Glutamatergic neuron (in vitro differentiated cells): ENCODE data around the gene SLC9A1. TPM values are rescaled to one million over a fixed set of nuclear protein-coding genes. Genes with fewer than 3 reads are reported as not detected.

Source experiments
- DNase-seq: peaks from one replicate; pipeline ENCODE4 v3.0.0; 2022
- H3K27ac Mint-ChIP-seq: one replicate; pipeline ENCODE4 v1.8.0; 2020; ENCODE audit warnings: mild to moderate bottlenecking, mixed read lengths, inconsistent platforms; ENCODE audit not compliant: unreplicated experiment
- H3K27me3 Mint-ChIP-seq: one replicate; pipeline ENCODE4 v1.8.0; 2020; ENCODE audit warnings: mild to moderate bottlenecking, moderate library complexity, mixed read lengths, inconsistent platforms; ENCODE audit not compliant: unreplicated experiment
- H3K36me3 Mint-ChIP-seq: one replicate; pipeline ENCODE4 v1.8.0; 2020; ENCODE audit warnings: mild to moderate bottlenecking, mixed read lengths, inconsistent platforms; ENCODE audit not compliant: unreplicated experiment
- H3K4me1 Mint-ChIP-seq: one replicate; pipeline ENCODE4 v1.8.0; 2020; ENCODE audit warnings: mild to moderate bottlenecking, low read depth, mixed read lengths, inconsistent platforms; ENCODE audit not compliant: unreplicated experiment
- H3K4me3 Mint-ChIP-seq: one replicate; pipeline ENCODE4 v1.8.0; 2020; ENCODE audit warnings: mild to moderate bottlenecking, mixed read lengths, inconsistent platforms; ENCODE audit not compliant: unreplicated experiment
- H3K9me3 Mint-ChIP-seq: one replicate; pipeline ENCODE4 v1.8.0; 2020; ENCODE audit warnings: mild to moderate bottlenecking, moderate library complexity, mixed read lengths, inconsistent platforms; ENCODE audit not compliant: unreplicated experiment
- total RNA-seq: library from RNA; stranded (reverse); fragmentation: NEBNext Ultra II Directional; extraction: Animal tissue kit (Norgen Biotek cat#: 25700); gene quantifications from one replicate; pipeline ENCODE4 v1.2.1, GENCODE V29; 2021; ENCODE audit not compliant: unreplicated experiment
- TF ChIP-seq, protein P1 (sequence below): fragments of 200-600 bp; sonication (generic); IDR thresholded peaks from one replicate; pipeline ENCODE4 v1.5.0; 2021; ENCODE audit not compliant: partially characterized antibody, unreplicated experiment

Gene SLC9A1
- total RNA-seq, 1 donor from 2014 or later: 16.7 TPM

DNA sequence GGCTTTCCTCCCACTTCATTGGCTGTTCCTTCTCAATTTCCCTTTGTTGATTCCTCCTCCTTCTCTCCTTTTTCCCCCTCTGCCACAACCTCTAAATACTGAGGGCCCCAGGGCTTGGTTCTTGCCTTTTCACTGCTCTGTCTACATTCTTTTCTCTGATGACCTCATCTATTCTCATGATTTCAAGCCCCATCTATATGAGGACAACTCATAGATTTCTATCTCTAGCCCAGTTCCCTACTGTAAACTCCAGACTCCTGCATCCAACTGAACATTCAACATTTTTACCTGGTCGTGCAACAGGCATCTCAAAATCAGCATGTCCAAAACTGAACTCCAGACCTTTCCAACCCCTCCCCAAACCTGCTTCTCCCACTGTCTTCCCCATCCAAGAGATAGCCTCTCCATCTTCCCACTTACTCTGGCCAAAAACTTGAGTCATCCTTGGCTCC is 11.5 kb upstream of the SLC9A1 start:
- Mint-ChIP-seq H3K9me3 (peaks cover 2% of the 10 kb centered on the region), H3K27ac (no peak overlapping the region), H3K4me3 (no peak overlapping the region), H3K27me3 (no peaks in the 10 kb centered on the region), H3K36me3 (no peaks in the 10 kb centered on the region), H3K4me1 (no peaks in the 10 kb centered on the region)
- DNase-seq: no peak
- TF ChIP-seq, protein P1, sequence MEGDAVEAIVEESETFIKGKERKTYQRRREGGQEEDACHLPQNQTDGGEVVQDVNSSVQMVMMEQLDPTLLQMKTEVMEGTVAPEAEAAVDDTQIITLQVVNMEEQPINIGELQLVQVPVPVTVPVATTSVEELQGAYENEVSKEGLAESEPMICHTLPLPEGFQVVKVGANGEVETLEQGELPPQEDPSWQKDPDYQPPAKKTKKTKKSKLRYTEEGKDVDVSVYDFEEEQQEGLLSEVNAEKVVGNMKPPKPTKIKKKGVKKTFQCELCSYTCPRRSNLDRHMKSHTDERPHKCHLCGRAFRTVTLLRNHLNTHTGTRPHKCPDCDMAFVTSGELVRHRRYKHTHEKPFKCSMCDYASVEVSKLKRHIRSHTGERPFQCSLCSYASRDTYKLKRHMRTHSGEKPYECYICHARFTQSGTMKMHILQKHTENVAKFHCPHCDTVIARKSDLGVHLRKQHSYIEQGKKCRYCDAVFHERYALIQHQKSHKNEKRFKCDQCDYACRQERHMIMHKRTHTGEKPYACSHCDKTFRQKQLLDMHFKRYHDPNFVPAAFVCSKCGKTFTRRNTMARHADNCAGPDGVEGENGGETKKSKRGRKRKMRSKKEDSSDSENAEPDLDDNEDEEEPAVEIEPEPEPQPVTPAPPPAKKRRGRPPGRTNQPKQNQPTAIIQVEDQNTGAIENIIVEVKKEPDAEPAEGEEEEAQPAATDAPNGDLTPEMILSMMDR: no peak

DNA sequence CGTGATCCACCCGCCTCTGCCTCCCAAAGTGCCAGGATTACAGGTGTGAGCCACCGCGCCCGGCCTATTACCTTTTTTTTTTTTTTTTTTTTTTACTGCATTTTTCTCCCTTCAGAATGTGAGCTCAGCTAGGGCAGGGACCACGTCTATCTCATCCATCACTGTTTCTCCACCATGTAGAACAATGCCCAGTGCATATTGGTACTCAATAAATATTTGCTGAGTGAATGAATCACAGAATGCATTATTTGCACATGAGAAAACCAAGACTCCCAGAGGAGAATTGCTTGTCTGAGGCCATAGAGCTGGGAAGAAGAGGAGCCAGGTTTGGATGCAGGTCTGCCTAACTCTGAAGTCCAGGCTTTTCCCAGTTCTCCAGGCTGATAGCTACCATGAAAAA is 8.2 kb upstream of the SLC9A1 start:
- H3K27ac Mint-ChIP-seq: no peak overlapping the region
- H3K4me3 Mint-ChIP-seq: no peak overlapping the region
- H3K36me3 Mint-ChIP-seq: no peaks in the 10 kb centered on the region
- DNase-seq: no peak
- H3K27me3 Mint-ChIP-seq: no peaks in the 10 kb centered on the region
- TF ChIP-seq, protein P1: no peak
- peaks cover 2% of the 10 kb centered on the region for H3K9me3 Mint-ChIP-seq
- no peaks in the 10 kb centered on the region for H3K4me1 Mint-ChIP-seq

DNA sequence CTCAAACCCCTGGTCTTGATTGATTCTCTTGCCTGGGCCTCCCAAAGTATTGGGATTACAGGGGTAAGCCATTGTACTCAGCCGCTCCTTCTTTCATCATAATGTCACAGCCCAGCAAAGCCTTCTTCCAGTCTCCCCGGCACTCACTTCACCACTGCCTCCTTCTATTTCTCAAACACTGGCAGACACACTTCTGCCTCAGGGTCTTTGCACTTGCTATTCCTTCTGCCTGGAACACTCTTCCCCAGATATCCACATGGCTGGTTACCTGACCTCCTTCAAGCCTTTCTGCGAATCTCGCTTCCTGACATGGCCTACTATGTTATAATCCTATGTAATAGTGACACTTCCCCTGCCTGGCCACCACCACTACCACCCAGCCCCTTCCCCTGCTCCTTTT is 7.2 kb upstream of the SLC9A1 start:
- Mint-ChIP-seq H3K27me3 (no peaks in the 10 kb centered on the region), H3K27ac (no peak overlapping the region), H3K4me1 (no peaks in the 10 kb centered on the region), H3K9me3 (peaks cover 2% of the 10 kb centered on the region), H3K4me3 (no peak overlapping the region), H3K36me3 (no peaks in the 10 kb centered on the region)
- DNase-seq: no peak
- TF ChIP-seq, protein P1: no peak

DNA sequence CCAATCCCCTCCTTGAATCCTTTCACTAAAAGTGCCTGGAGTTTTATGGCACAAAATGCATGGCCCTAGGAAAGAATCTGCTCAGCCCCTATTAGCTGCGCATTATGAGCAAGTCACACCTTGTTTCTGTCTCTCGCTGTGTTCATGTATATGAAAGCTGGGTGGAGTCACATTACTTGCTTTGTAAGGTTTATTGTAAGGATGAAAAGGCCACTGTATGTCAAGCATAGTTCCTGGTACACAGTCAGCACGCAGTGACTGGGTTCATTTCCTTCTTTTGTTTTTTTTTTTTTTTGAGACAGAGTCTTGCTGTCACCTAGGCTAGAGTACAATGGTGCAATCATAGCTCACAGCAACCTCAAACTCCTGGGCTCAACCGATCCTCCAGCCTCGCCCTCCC is 6.7 kb upstream of the SLC9A1 start:
- H3K27ac Mint-ChIP-seq: no peak overlapping the region
- H3K4me1 Mint-ChIP-seq: no peaks in the 10 kb centered on the region

DNA sequence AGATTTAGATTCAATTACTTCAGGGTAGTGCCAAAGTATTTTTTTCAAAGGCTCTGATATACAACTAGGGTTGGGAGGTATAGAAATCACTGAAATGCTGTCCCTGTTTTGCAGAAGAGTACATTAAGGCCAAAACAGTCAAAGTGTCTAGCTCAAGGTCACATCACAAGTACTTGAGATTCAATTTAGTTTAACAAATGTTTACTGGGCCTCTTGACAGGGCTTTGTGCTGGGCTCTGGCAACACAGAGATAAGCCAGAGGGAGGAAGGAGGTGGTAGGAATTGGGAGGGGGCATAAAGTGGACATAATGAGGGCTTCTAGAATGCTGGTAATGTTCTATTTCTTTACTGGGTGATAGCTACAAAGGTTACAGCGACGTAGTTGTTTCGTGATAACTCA is 2.3 kb upstream of the SLC9A1 start:
- H3K36me3 Mint-ChIP-seq: no peaks in the 10 kb centered on the region
- peaks cover 5% of the 10 kb centered on the region for H3K9me3 Mint-ChIP-seq
- TF ChIP-seq, protein P1: no peak
- H3K4me1 Mint-ChIP-seq: peaks cover 18% of the 10 kb centered on the region
- H3K27me3 Mint-ChIP-seq: peaks cover 5% of the 10 kb centered on the region
- no peak overlapping the region for H3K27ac Mint-ChIP-seq
- no peak for DNase-seq
- H3K4me3 Mint-ChIP-seq: no peak overlapping the region

More for the DNA sequence above, 6.7 kb upstream of the SLC9A1 start:
- DNase-seq: no peak
- TF ChIP-seq, protein P1: no peak
- Mint-ChIP-seq H3K36me3 (no peaks in the 10 kb centered on the region), H3K27me3 (no peaks in the 10 kb centered on the region), H3K9me3 (peaks cover 2% of the 10 kb centered on the region), H3K4me3 (no peak overlapping the region)
